Measurements from ENCODE around the gene NME7. TPM values are rescaled to one million over a fixed set of nuclear protein-coding genes. Genes with fewer than 3 reads are reported as not detected.
A peak's percentile ranks its signal among the peaks of the same experiment; 100 is the strongest.

NME7 gene
- total RNA-seq, 6 experiments from 2014 or later, result 2.0 to 6.5 (median 5.3) TPM

- H3K27me3 ChIP-seq, result no peaks in the 10 kb centered on the region
- no peak overlapping the region for H3K4me3 ChIP-seq
- intact Hi-C loops (cut with DNase I), result no loop called here
- ATAC-seq (no peak), DNase-seq (no peak)
- 29% methylated on average over 1 of the region's 1 CpG for WGBS (ENCODE audit: insufficient coverage, low coverage, low lambda C conversion rate, missing lambda C conversion rate)
- H3K4me1 ChIP-seq, result peaks cover 0 to 51% (median 24%) of the 10 kb centered on the region in 4 donors
- H3K9me3 ChIP-seq, result no peaks in the 10 kb centered on the region
- TF ChIP-seq CTCF (IDR thresholded peaks at IDR 0.05) (no peak), POLR2A (IDR thresholded peaks at IDR 0.05) (no peak)
- H3K27ac ChIP-seq, result no peak overlapping the region
- no peaks in the 10 kb centered on the region for H3K36me3 ChIP-seq
Measured at GRCh38 chr1:169142129-169142528, 225.5 kb downstream of the NME7 start.

GRCh38 chr1:169141356-169141755 lies 226.2 kb downstream of the NME7 start:
- WGBS (ENCODE audit: insufficient coverage, low coverage, low lambda C conversion rate, missing lambda C conversion rate), result 69% methylated on average over 3 of the region's 3 CpGs

GRCh38 chr1:169138866-169139670 lies 228.5 kb downstream of the NME7 start:
- no peak overlapping the region for H3K4me3 ChIP-seq
- WGBS (ENCODE audit: insufficient coverage, low coverage, low lambda C conversion rate, missing lambda C conversion rate), result 73% methylated on average over 2 of the region's 2 CpGs
- no peak for DNase-seq
- no peak overlapping the region for H3K27ac ChIP-seq
- no peaks in the 10 kb centered on the region for H3K9me3 ChIP-seq
- intact Hi-C loops (cut with DNase I), result no loop called here
- TF ChIP-seq CTCF (IDR thresholded peaks at IDR 0.05) (no peak), POLR2A (IDR thresholded peaks at IDR 0.05) (no peak)
- H3K4me1 ChIP-seq, result peaks cover 0 to 26% (median 13%) of the 10 kb centered on the region in 4 donors
- H3K36me3 ChIP-seq, result no peaks in the 10 kb centered on the region
- H3K27me3 ChIP-seq, result no peaks in the 10 kb centered on the region
- ATAC-seq, result peak in 3 of 4 donors; percentile 33 to 66 (median 38)

More at GRCh38 chr1:169141356-169141755, 226.2 kb downstream of the NME7 start:
- no peak overlapping the region for H3K4me3 ChIP-seq
- no peaks in the 10 kb centered on the region for H3K36me3 ChIP-seq
- H3K9me3 ChIP-seq, result no peaks in the 10 kb centered on the region
- TF ChIP-seq CTCF (IDR thresholded peaks at IDR 0.05) (no peak), POLR2A (IDR thresholded peaks at IDR 0.05) (no peak)
- peaks cover 0 to 43% (median 20%) of the 10 kb centered on the region in 4 donors for H3K4me1 ChIP-seq
- no peaks in the 10 kb centered on the region for H3K27me3 ChIP-seq
- no peak for ATAC-seq
- no peak overlapping the region for H3K27ac ChIP-seq
- intact Hi-C loops (cut with DNase I), result no loop called here
- no peak for DNase-seq

- Histone ChIP-seq H3K36me3 (peaks cover 0 to 11% (median 4%) of the 10 kb centered on the region in 4 donors), H3K4me1 (peaks cover 0 to 14% (median 5%) of the 10 kb centered on the region in 4 donors), H3K9me3 (no peaks in the 10 kb centered on the region), H3K27me3 (no peaks in the 10 kb centered on the region), H3K4me3 (no peak overlapping the region), H3K27ac (no peak overlapping the region)
- ATAC-seq, result no peak
- TF ChIP-seq CTCF (IDR thresholded peaks at IDR 0.05), result no peak
- no peak for TF ChIP-seq POLR2A (IDR thresholded peaks at IDR 0.05)
- DNase-seq, result no peak
- WGBS (ENCODE audit: insufficient coverage, low coverage, low lambda C conversion rate, missing lambda C conversion rate), result 100% methylated on average over 4 of the region's 4 CpGs
- intact Hi-C loops (cut with DNase I), result no loop called here
Measured at GRCh38 chr1:169137357-169137756, 230.2 kb downstream of the NME7 start.
